ENCODE results near the gene ANKLE2. TPM values are rescaled to one million over a fixed set of nuclear protein-coding genes. Genes with fewer than 3 reads are reported as not detected.
A peak's percentile ranks its signal among the peaks of the same experiment; 100 is the strongest.
"Not testable (repeated sequence)": the region's sequence is repeated elsewhere in the genome, so short reads cannot be mapped to it uniquely, and the experiment has no call there.

ANKLE2 gene
- total RNA-seq: 10 to 100 TPM; 31.1 to 82.4 TPM

- Histone ChIP-seq H3K9me3 (no peaks in the 10 kb centered on the region), H3K36me3 (no peaks in the 10 kb centered on the region), H3K27me3 (replicated peaks; ENCODE audit: insufficient read depth) (no peaks in the 10 kb centered on the region), H3K4me3 (peak within 1 kb of the TSS; percentile 90 to 94), H3K4me1 (replicated peaks) (peaks cover 4% of the 10 kb centered on the region), H3K27ac (peak within 1 kb of the TSS; percentile 89 to 94)
- intact Hi-C loops (cut with DNase I): loop anchor here (10.0 kb wide), 1 partner anchor 144 kb away; no protein-coding TSS in a partner anchor
- no peak for DNase-seq (ENCODE audit: low spot score)
- TF ChIP-seq POLR2AphosphoS5 (IDR thresholded peaks at IDR 0.05) (no peak), POLR2A (IDR thresholded peaks at IDR 0.05) (peak; percentile 22)
- WGBS: under 1% methylated on average over 71 of the region's 97 CpGs
Measured at GRCh38 chr12:132761032-132761920, at the start of gene ANKLE2. Gene ANKLE2 (minus strand): TSS chr12:132761832. CDS start chr12:132761798, 34 bp downstream.

GRCh38 chr12:132809391-132809790 is 47.8 kb upstream of the ANKLE2 start:
- peaks cover 10 to 20% of the 10 kb centered on the region in 2 donors for H3K36me3 ChIP-seq
- H3K27ac ChIP-seq; H3K9me3 ChIP-seq; H3K27me3 ChIP-seq (replicated peaks; ENCODE audit: insufficient read depth); H3K4me1 ChIP-seq (replicated peaks); H3K4me3 ChIP-seq; intact Hi-C loops (cut with DNase I); DNase-seq (ENCODE audit: low spot score): not testable (repeated sequence)
- WGBS: 72% methylated on average over 10 of the region's 13 CpGs
- TF ChIP-seq CTCF (IDR thresholded peaks at IDR 0.05): peak in 2 of 4 experiments; percentile 7 to 19

GRCh38 chr12:132807295-132808092 is 45.9 kb upstream of the ANKLE2 start:
- H3K36me3 ChIP-seq: peaks cover 12 to 15% of the 10 kb centered on the region in 2 donors
- intact Hi-C loops (cut with DNase I): no loop called here
- 73% methylated on average over 21 of the region's 25 CpGs for WGBS

GRCh38 chr12:132806857-132807256 is 45.2 kb upstream of the ANKLE2 start:
- Histone ChIP-seq H3K9me3 (no peaks in the 10 kb centered on the region), H3K4me1 (replicated peaks) (no peaks in the 10 kb centered on the region), H3K27ac (no peak overlapping the region), H3K4me3 (no peak overlapping the region), H3K27me3 (replicated peaks; ENCODE audit: insufficient read depth) (no peaks in the 10 kb centered on the region), H3K36me3 (peaks cover 11 to 15% of the 10 kb centered on the region in 2 donors)
- TF ChIP-seq CTCF (IDR thresholded peaks at IDR 0.05) (no peak), POLR2A (IDR thresholded peaks at IDR 0.05) (no peak), POLR2AphosphoS5 (IDR thresholded peaks at IDR 0.05) (no peak)
- intact Hi-C loops (cut with DNase I): no loop called here
- no peak for DNase-seq (ENCODE audit: low spot score)
- WGBS: 90% methylated on average over 18 of the region's 18 CpGs

More at GRCh38 chr12:132807295-132808092, 45.9 kb upstream of the ANKLE2 start:
- Histone ChIP-seq H3K27ac (no peak overlapping the region), H3K9me3 (no peaks in the 10 kb centered on the region), H3K4me3 (no peak overlapping the region), H3K4me1 (replicated peaks) (no peaks in the 10 kb centered on the region), H3K27me3 (replicated peaks; ENCODE audit: insufficient read depth) (no peaks in the 10 kb centered on the region)
- TF ChIP-seq CTCF (IDR thresholded peaks at IDR 0.05) (no peak), POLR2A (IDR thresholded peaks at IDR 0.05) (no peak), POLR2AphosphoS5 (IDR thresholded peaks at IDR 0.05) (no peak)
- no peak for DNase-seq (ENCODE audit: low spot score)

GRCh38 chr12:132804426-132804861 is 42.8 kb upstream of the ANKLE2 start:
- no peaks in the 10 kb centered on the region for H3K9me3 ChIP-seq
- WGBS: 73% methylated on average over 16 of the region's 16 CpGs
- DNase-seq (ENCODE audit: low spot score): peak; percentile 35
- intact Hi-C loops (cut with DNase I): no loop called here
- H3K36me3 ChIP-seq: peaks cover 23 to 27% of the 10 kb centered on the region in 2 donors
- H3K4me3 ChIP-seq: no peak overlapping the region
- no peaks in the 10 kb centered on the region for H3K27me3 ChIP-seq (replicated peaks; ENCODE audit: insufficient read depth)
- H3K27ac ChIP-seq: no peak overlapping the region
- no peak for TF ChIP-seq CTCF (IDR thresholded peaks at IDR 0.05)
- TF ChIP-seq POLR2AphosphoS5 (IDR thresholded peaks at IDR 0.05): no peak
- TF ChIP-seq POLR2A (IDR thresholded peaks at IDR 0.05): no peak
- no peaks in the 10 kb centered on the region for H3K4me1 ChIP-seq (replicated peaks)
